ENCODE data around the gene AGAP1. TPM values are rescaled to one million over a fixed set of nuclear protein-coding genes. Genes with fewer than 3 reads are reported as not detected.

Gene AGAP1
- polyA plus RNA-seq, 10 donors: 24.0 to 34.1 (median 27.4) TPM

- DNase-seq: peak in 1 of 3 donors; percentile 74
Observed at GRCh38 chr2:235659767-235660322, 166.0 kb downstream of the AGAP1 start.

- DNase-seq: no peak
Observed at GRCh38 chr2:235660484-235661082, 166.7 kb downstream of the AGAP1 start.

GRCh38 chr2:235661167-235661937 lies 167.5 kb downstream of the AGAP1 start:
- no peak for DNase-seq

- DNase-seq: no peak
Observed at GRCh38 chr2:235661952-235662351, 168.1 kb downstream of the AGAP1 start.

GRCh38 chr2:235663875-235664274 lies 170.0 kb downstream of the AGAP1 start:
- DNase-seq: no peak

- no peak for DNase-seq
Observed at GRCh38 chr2:235665661-235666212, 171.9 kb downstream of the AGAP1 start.

GRCh38 chr2:235666213-235666781 lies 172.5 kb downstream of the AGAP1 start:
- DNase-seq: peak; percentile 92 to 97 (median 93)

GRCh38 chr2:235668782-235669181 lies 174.9 kb downstream of the AGAP1 start:
- DNase-seq: no peak

GRCh38 chr2:235669269-235669831 lies 175.5 kb downstream of the AGAP1 start:
- peak; percentile 79 to 91 (median 84) for DNase-seq

GRCh38 chr2:235669983-235670962 lies 176.4 kb downstream of the AGAP1 start:
- peak; percentile 57 to 93 (median 82) for DNase-seq

GRCh38 chr2:235670974-235671787 lies 177.3 kb downstream of the AGAP1 start:
- peak in 1 of 3 donors; percentile 49 for DNase-seq

- no peak for DNase-seq
Observed at GRCh38 chr2:235672720-235673119, 178.9 kb downstream of the AGAP1 start.

GRCh38 chr2:235674146-235674545 lies 180.3 kb downstream of the AGAP1 start:
- DNase-seq: no peak

GRCh38 chr2:235674812-235675211 lies 181.0 kb downstream of the AGAP1 start:
- no peak for DNase-seq

GRCh38 chr2:235675678-235676535 lies 182.1 kb downstream of the AGAP1 start:
- DNase-seq: no peak

GRCh38 chr2:235676536-235676799 lies 182.6 kb downstream of the AGAP1 start:
- DNase-seq: no peak

- DNase-seq: no peak
Observed at GRCh38 chr2:235677276-235677788, 183.5 kb downstream of the AGAP1 start.

- no peak for DNase-seq
Observed at GRCh38 chr2:235677937-235678336, 184.1 kb downstream of the AGAP1 start.

- no peak for DNase-seq
Observed at GRCh38 chr2:235678712-235679111, 184.9 kb downstream of the AGAP1 start.

All from muscle of back (tissue), 11 donors.